HG03108 (cell line): ENCODE measurements around the gene EFCAB11.

Source experiments
- ATAC-seq: cut with Tn5 transposase; IDR thresholded peaks from one replicate; pipeline ENCODE4 v1.9.1; 2021; ENCODE audit warnings: moderate library complexity; ENCODE audit not compliant: unreplicated experiment

Gene EFCAB11, protein sequence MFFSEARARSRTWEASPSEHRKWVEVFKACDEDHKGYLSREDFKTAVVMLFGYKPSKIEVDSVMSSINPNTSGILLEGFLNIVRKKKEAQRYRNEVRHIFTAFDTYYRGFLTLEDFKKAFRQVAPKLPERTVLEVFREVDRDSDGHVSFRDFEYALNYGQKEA

DNA sequence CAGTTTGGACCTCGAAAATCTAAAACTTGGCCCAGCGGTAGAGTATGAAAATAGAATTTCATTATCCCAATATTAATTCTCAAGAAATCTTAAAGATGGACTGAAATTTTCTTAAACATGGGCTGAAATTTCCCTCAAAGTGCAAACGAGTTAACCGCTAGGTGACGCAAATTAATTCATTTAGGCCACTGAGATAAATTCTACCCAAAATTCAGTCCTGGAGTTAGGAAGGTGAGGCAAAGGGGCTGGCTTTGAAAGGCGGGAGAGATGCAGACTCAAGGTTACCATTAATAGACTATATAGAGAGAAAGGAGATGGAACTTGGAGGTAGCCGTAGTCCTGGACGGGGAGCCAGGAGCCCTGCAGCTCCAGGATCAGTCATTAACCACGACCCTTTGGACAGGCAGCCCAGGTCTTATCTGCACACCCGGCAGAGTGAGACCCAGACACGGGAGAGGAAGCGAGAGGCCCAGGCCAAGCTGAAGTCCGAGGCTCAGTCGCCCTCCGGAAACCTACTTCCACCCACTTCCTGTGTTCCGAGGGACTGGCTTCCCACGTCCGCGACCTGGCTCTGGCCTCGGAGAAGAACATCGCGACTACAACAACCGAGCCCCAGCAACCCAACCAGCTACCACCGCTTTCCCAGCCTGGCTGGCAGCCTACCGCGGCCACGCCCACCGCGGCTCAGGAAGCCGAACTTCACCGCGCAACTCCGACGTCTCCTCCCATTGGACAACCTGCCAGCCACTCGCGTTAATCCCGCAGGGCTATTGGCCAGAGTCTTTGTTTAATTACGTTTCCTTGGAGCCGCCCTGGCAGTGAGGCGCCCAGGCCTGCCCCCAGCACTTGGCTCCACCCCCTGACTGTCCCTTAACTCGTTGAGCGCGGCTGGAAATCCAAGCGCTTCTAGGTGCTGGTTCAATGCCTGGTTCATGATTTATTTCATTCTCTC lies at the start of gene EFCAB11:
EFCAB11 (minus strand) TSS at position 661 of the 952 bp plus-strand sequence; CDS start at position 591, 70 bp downstream.
- peak; percentile 86 for ATAC-seq

DNA sequence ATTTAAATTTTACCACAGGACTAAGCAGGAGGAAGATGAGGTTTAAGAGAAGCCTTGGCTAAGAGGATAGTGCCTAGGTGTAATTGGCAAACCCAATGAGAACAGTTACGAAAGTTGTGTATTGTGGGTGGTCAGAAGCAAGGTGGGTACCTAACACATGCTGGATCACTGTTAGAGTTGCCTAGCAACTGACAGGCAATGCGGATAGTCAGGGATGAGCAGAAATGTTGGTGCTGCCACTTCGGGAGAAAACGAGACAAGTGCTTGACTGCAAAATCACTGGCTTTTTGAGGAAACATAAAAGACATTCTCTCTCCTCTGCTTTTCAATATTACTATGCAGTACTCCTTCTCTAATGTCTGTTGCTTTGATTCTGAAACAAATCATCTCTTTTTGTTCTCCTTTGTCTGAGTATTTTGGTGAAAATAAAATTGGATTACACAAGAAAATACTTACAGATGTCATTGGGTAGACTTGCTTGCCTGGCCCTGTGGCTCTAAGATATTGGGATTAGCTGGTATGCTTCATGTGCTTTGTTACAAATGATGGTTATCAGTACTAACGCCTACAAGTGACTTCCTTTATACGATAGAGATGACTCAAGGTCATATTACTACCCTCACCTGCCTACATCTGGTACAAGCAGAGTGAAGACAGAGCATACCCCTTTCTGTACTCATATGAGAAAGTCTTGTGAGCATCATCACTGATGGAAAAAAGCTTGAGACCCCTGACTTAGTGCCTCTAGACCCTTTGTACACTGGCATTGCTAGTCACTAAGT lies 49.2 kb upstream of the EFCAB11 start:
- ATAC-seq = no peak

- no peak for ATAC-seq
Observed at GRCh38 chr14:90000935-90001334, 46.4 kb upstream of the EFCAB11 start.

DNA sequence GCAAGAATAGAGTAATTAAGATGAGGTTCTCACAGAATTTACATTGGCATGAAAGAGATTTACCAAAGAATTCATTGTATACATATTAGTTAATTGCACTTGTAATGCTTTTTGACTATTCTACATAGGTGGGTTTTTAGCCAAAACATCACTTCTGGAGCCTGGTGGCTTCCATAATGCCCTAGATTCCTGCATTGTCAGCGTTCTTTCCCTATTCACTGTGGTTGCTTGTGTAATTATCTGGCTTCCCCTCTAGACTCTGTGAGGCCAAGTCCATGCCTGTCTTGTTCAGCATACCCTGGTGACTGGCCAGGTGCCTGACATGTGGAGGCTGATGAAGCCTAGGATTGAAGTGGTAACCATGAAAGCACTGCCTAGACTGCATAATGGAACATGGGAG lies 42.4 kb upstream of the EFCAB11 start:
- ATAC-seq = no peak

GRCh38 chr14:89992273-89992672 lies 37.7 kb upstream of the EFCAB11 start:
- ATAC-seq = no peak

GRCh38 chr14:89990623-89991275 lies 36.2 kb upstream of the EFCAB11 start:
- no peak for ATAC-seq

- no peak for ATAC-seq
Observed at GRCh38 chr14:89990218-89990617, 35.7 kb upstream of the EFCAB11 start.

- ATAC-seq = no peak
Observed at GRCh38 chr14:89988787-89989186, 34.3 kb upstream of the EFCAB11 start.

GRCh38 chr14:89987161-89987475 lies 32.6 kb upstream of the EFCAB11 start:
- ATAC-seq = no peak

DNA sequence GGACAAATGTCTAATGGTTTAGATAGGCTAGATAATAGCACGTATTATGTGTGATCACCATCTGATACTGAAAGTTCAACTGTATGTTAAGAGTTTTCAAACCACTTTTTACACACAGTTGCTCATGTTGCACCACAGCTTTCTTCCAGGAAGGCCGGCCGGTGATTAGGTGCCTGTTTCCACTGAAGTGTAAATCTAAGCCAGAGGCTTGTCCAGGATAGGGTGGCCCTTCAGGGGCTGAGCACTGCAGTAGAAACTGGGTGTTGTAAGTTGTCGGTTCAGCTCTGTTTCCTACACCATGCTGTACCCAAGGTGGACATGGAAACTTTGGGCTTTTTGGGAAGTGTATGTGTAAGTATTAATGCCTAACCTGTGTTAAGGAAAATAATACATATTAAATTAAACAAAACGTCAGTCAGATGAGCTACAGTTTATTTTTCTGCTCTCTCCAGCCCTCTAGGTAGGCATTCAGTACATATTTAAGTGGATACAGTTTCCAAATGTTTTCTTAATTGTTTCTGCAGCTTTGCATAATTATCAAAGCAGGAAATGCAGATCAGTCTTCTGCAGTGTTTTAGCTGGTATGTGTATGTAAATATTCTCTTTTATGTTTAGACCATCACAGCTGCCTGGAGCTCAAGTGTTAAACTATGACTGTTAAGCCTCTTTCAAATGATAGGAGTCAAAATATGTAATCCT lies 32.1 kb upstream of the EFCAB11 start:
- ATAC-seq = no peak

DNA sequence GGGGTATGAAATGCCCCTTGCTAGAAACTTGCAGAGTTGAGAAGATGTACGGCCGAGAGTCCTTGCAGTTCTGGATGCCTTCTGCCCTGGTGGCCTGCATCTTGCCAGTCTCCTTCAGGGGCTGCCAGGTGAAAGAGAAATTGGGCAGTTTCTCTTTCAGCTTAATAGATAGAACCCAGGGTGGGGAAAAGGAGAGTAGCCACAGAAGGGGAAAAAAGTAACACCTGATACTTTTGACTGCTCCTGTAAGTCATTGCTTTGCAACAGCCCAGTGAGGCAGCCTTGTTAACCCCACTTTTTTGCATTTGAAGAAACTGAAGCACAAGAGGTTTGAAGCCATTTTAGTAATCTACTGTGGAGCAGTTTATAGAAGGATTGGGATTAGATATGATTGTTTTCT lies 28.8 kb upstream of the EFCAB11 start:
- ATAC-seq = no peak

DNA sequence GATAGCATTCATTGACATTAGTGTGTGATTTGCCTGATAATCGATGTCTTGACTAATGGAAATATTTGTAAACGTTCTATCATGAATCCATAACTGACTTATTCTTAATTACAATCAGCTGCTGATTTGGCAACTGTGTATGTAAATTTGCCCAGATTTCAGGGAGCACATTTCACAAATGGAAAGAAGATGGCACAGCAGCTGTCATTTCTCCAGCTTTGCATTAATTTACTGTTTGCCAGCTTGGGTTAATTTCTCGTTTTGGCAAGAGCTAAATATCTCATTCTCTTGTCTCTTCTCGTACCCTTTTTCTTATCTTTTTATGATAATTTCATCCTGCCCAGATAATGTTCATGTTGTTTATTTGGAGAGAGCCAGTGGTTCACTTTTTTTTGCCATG lies 24.1 kb upstream of the EFCAB11 start:
- no peak for ATAC-seq

- ATAC-seq = no peak
Observed at GRCh38 chr14:89977668-89978067, 23.1 kb upstream of the EFCAB11 start.

DNA sequence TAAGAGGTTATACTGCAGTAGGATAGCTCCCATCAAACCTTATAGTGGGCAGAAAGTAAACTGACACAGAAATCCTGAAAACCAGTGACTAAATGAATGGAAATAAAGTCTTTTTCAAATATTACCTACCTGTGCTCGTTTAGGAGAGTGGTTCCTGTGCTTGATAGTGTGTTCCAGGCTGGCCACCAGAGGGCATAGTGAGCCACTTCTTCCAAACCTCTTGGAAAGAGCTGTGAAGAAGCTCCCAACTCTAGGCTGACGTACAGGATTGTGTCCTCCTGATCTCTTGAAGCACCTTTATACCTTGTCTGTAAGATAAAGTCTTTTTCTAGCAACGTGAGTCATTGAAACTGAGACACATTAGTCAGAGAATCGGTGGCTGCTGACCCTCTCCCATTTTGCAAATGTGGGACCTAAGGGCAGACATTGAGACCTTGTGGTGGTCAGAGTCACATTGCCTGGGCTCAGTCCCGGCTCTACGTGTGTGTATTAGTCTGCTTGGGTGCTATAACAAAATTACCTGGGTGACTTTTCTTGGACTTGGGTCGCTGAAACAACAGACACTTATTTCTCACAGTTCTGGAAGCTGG lies 18.8 kb upstream of the EFCAB11 start:
- no peak for ATAC-seq

- no peak for ATAC-seq
Observed at GRCh38 chr14:89965839-89966238, 11.3 kb upstream of the EFCAB11 start.

GRCh38 chr14:89963288-89963978 lies 8.9 kb upstream of the EFCAB11 start:
- no peak for ATAC-seq

GRCh38 chr14:89960914-89961313 lies 6.4 kb upstream of the EFCAB11 start:
- no peak for ATAC-seq

DNA sequence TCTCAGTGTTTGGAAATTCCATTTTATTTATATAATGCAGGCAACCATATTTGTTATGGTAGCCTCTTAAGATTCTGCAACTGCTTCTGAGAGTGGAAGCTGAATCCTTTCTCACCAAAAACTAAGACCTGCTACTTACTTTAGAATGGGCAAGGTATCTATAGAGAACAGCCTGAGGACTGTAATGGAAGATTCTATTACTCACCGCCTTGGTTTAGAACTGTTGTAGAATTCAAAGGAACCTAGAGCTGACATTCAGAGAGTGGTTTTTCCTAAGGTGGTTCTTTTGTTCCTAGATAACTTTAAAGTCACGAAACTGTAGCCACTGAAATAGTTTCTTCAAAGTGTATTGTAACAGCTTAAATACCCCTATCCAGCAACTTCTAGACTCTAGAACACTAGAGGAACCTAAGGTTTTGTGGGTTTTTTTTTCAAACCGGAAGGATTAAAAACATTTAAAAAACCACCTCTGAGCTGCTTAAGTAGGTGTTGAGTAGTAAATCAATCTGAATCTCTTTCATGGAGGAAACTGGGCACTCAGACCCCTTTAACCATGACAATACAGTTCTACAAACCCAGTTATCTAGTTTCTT lies 5.4 kb upstream of the EFCAB11 start:
- ATAC-seq = no peak

- no peak for ATAC-seq
Observed at GRCh38 chr14:89958966-89959365, 4.4 kb upstream of the EFCAB11 start.
